Left renal cortex interstitium (tissue), 4 donors: ENCODE measurements around the gene KLRC2. TPM values are rescaled to one million over a fixed set of nuclear protein-coding genes. Genes with fewer than 3 reads are reported as not detected.
"Not testable (repeated sequence)": the region's sequence is repeated elsewhere in the genome, so short reads cannot be mapped to it uniquely, and the experiment has no call there.

Experiments used
- DNase-seq, 4 donors: peaks; one replicate each; pipeline ENCODE4 v3.0.0-alpha.2; 2013; ENCODE audit warnings: low read depth in 4 of 4, low spot score in 2 of 4, missing footprints in 1 of 4
- polyA plus RNA-seq, 4 donors: library from polyadenylated mRNA; unstranded; fragments of 120-200 nt; gene quantifications; one replicate each; pipeline ENCODE4 v1.2.1, GENCODE V29; 2013; ENCODE audit not compliant: insufficient read length in 4 of 4

KLRC2 gene
- polyA plus RNA-seq, 4 donors: 0.17 to 0.35 (median 0.22) TPM; not detected in 1

- no peak for DNase-seq
These were observed 29.1 kb downstream of the KLRC2 start for GRCh38 chr12:10406725-10407124.

GRCh38 chr12:10405294-10405693, 30.5 kb downstream of the KLRC2 start:
- DNase-seq: no peak

GRCh38 chr12:10404798-10405197, 31.0 kb downstream of the KLRC2 start:
- DNase-seq: no peak

GRCh38 chr12:10400829-10401228, 35.0 kb downstream of the KLRC2 start:
- no peak for DNase-seq

GRCh38 chr12:10398168-10398567, 37.6 kb downstream of the KLRC2 start:
- no peak for DNase-seq

- DNase-seq: no peak
These were observed 38.5 kb downstream of the KLRC2 start for GRCh38 chr12:10397296-10397695.

GRCh38 chr12:10396176-10396575, 39.6 kb downstream of the KLRC2 start:
- not testable (repeated sequence) for DNase-seq

- DNase-seq: no peak
These were observed 40.3 kb downstream of the KLRC2 start for GRCh38 chr12:10395390-10395998.

GRCh38 chr12:10394531-10395152, 41.2 kb downstream of the KLRC2 start:
- DNase-seq: not testable (repeated sequence)

- DNase-seq: no peak
These were observed 42.5 kb downstream of the KLRC2 start for GRCh38 chr12:10393291-10393690.

- DNase-seq: no peak
These were observed 43.3 kb downstream of the KLRC2 start for GRCh38 chr12:10392394-10392930.

GRCh38 chr12:10390991-10391390, 44.8 kb downstream of the KLRC2 start:
- not testable (repeated sequence) for DNase-seq

- DNase-seq: no peak
These were observed 45.9 kb downstream of the KLRC2 start, which contains the start of gene KLRK1 for GRCh38 chr12:10389904-10390303. Gene KLRK1, minus strand, starts transcription at chr12:10390041. Its CDS starts 1,231 bp downstream, at chr12:10388810.

- DNase-seq: no peak
These were observed 47.0 kb downstream of the KLRC2 start for GRCh38 chr12:10388624-10389413.

GRCh38 chr12:10387498-10387897, 48.3 kb downstream of the KLRC2 start:
- not testable (repeated sequence) for DNase-seq

GRCh38 chr12:10386857-10387256, 49.0 kb downstream of the KLRC2 start:
- no peak for DNase-seq

- no peak for DNase-seq
These were observed 50.6 kb downstream of the KLRC2 start for GRCh38 chr12:10385166-10385613.

- DNase-seq: no peak
These were observed 51.6 kb downstream of the KLRC2 start for GRCh38 chr12:10384191-10384590.

GRCh38 chr12:10381928-10382628, 53.7 kb downstream of the KLRC2 start:
- DNase-seq: no peak
